HG03175 (cell line): ENCODE results near the gene RANBP10.
"Not testable (repeated sequence)": the region's sequence is repeated elsewhere in the genome, so short reads cannot be mapped to it uniquely, and the experiment has no call there.

Experiments used
- ATAC-seq: cut with Tn5 transposase; IDR thresholded peaks from one replicate; pipeline ENCODE4 v1.9.1; 2021; ENCODE audit warnings: mild to moderate bottlenecking, moderate library complexity; ENCODE audit not compliant: unreplicated experiment

RANBP10 gene

DNA sequence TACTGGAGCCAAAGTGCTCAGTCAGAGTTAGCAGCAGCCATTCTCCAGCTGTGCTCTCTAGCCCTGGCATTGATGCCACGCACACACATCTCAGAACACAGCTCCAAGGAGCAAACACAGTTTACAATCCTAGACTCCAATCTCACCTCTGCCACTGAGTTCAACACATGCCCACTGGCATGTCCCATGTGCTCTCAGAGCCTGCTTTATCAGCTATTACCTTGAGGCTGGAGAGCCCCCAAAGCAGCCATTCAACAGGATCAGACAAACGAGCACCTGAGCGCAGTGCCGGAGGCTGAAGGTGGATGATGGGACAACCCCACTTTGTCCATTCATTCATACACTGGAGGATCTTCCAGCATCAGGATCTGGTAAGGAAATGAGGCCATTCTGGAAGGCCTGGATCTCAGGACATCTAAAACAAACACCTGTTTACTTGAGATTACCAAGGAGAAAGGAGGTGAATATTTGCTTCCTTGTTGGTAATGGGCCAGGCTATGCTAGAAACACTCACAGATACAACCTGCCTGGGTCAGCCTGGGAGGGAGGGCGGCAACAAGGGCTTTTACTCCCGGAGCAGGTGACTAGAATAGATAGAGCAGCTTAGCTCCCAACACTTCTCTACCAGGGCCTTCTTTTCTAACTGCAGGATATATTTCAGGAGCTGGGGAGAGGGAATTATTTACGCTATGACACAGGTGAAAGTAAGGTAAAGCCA is 25.4 kb downstream of the RANBP10 start:
- no peak for ATAC-seq

DNA sequence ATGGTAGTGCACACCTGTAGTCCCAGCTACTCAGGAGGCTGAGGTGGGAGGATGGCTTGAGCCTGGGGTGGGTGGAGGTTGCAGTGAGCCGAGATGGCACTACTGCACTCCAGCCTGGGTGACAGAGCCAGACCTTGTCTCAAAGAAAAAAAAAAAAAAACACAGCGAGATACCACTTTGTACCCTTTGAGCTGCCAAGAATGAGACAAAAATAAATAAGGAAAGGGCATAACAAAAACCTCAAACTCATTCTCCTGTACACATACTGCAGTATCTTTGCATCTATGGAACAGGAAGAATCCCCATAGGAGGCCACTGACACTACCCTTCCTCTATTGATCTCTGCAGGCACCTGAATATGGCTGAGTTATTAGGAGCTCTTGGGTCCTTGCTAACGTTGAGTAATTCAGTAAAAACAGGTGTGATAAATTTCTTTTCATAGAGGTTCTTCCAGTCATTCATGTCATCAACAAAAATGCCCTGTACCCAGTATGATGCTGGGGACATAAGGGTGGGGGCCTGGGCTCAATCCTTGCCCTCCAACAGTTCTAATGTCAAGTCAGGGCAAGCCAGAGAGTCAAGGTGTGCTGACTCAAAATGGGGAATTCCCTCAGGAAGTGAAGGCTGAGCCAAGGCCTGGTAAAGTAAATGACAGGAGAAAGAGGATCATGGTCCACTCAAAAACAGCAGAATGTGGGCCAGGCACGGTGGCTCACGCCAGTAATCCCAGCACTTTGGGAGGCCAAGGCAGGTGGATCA is 26.9 kb downstream of the RANBP10 start:
- ATAC-seq = no peak

DNA sequence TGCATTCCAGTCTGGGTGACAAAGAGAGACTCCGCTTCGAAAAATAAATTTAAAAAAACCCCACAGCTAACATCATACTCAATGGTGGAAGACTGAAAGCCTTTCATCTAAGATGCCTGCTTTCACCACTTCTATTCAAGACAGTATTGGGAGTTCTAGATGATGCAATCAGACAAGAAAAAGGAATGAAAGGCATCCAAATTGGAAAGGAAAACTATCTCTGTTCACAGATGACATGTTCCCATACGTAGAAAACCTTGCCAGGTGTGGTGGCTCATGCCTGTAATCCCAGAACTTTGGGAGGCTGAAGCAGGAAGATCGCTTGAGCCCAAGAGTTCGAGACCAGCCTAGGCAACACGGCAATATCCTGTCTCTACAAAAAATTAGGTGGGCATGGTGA is 31.1 kb downstream of the RANBP10 start:
- no peak for ATAC-seq

- no peak for ATAC-seq
Measured at GRCh38 chr16:67774457-67774853, 31.9 kb downstream of the RANBP10 start.

DNA sequence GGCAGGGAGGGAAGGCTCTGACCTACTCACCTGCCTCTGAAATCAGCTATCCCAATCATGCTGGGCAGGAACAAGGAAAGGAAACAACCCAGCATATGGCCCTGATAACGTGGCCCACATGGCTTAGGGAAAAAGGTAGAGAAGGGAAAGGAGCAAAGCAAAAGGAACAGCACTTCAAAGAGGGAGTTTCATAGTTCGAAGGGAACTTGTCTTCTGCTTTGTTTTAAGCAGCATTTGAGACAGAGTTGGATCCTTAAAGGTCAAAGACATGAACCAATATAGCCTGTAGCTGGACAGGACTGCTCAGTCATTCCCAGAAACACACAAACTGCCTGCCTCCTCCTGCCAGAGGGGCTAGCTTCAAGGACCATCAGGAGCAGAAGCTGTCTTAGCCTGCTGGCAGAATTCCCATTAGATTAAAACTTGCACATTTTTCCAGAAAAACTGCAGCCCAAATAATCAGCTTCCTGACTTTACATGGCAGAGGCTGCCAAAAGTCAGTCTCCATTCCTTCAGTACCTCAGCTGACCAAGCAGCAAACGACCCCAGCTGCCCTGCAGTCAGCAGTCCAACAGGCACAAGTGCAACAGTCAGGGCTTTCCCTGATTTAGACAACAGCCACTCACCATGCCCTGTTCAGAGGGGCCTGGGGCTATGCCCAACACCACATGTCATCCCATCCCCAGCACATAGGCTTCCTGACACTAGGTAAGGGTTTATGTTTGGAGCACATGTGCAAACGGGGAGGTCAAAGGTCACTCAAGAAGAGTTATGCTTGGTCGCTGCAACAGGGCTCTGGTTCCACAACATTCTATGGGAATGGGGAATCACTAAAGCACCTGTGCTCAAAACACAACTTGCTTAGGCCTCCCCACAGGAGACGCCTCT is 32.5 kb downstream of the RANBP10 start:
- ATAC-seq = no peak

- no peak for ATAC-seq
Measured at GRCh38 chr16:67773099-67773498, 33.3 kb downstream of the RANBP10 start.

DNA sequence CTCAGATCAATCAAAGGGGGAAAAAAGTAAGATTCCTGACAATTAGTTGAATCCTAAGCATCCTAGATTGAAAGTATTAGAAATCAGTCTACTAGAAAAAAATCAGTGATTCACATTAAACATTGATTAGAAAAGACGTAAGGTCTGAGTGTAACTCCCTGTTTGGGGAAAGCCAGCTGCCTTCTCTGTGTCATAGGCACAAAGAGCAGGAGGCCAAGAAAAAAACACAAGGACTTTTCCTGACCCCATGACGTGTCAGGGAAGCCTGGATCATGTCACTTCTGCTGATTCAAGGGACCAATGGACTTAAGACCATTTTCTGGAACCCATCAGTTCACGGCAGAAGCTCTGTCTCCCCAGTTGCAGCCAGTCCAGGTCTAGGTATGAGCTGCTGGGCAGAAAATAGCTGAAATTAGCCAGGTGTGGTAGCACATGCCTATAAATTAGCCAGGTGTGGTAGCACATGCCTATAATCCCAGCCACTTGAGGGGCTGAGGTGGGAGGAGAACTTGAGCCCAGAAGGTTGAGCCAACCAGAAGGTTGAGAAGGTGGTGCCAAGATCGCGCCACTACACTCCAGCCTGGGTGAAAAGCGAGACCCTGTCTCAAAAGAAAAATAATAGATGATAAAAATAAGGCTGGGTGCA is 35.9 kb downstream of the RANBP10 start:
- ATAC-seq = no peak

DNA sequence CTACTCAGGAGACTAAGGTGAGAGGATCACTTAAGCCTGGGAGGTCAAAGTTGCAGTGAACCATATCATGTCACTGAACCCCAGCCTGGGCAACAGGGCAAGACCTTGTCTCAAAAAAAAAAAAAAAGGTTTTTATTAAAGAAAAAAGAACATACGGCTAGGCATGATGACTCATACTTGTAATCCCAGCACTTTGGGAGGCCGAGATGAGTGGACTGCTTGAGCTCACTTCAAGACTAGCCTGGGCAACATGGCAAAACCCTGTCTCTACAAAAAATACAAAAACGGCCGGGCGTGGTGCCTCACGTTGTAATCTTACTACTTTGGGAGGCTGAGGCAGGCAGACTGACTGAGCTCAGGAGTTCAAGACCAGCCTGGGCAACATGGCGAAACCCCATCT is 38.4 kb downstream of the RANBP10 start:
- no peak for ATAC-seq

DNA sequence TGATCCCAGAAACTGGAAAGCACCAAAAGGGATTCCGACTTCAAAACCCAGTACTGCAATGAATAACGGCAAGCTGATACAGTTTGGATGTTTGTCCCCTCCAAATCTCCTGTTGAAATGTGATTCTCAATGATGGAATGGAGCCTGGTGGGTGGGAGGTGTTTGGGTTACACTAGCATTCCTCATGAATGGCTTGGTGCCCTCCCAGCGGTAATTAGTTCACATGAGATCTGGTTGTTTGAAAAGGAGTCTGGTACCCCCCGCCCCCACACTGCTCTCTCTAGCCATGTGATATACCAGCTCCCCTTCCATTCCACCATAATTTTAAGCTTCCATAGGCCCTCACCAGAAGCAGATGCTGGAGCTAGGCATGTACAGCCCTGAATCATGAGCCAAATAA is 40.1 kb downstream of the RANBP10 start:
- no peak for ATAC-seq

- no peak for ATAC-seq
Measured at GRCh38 chr16:67764158-67764667, 42.1 kb downstream of the RANBP10 start.

- ATAC-seq = no peak
Measured at GRCh38 chr16:67763066-67763465, 43.3 kb downstream of the RANBP10 start.

GRCh38 chr16:67762385-67762784 is 44.0 kb downstream of the RANBP10 start:
- no peak for ATAC-seq

DNA sequence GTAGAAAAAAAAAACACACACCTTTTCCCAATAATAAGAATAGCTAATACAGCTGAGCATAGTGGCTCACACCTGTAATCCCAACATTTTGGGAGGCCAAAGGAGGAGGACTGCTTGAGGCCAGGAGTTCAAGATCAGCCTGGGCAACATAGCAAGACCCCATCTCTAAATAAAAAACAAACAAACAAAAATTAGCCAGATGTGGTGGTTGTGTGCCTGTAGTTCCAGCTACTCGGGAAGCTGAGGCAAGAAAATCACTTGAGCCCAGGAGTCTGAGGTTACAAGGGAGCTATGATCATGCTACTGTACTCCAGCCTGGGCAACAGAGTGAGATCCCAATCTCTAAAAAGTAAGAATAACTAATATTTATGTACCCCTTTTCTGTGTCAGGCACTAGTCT is 44.4 kb downstream of the RANBP10 start:
- no peak for ATAC-seq

GRCh38 chr16:67760956-67761230 is 45.5 kb downstream of the RANBP10 start:
- no peak for ATAC-seq

DNA sequence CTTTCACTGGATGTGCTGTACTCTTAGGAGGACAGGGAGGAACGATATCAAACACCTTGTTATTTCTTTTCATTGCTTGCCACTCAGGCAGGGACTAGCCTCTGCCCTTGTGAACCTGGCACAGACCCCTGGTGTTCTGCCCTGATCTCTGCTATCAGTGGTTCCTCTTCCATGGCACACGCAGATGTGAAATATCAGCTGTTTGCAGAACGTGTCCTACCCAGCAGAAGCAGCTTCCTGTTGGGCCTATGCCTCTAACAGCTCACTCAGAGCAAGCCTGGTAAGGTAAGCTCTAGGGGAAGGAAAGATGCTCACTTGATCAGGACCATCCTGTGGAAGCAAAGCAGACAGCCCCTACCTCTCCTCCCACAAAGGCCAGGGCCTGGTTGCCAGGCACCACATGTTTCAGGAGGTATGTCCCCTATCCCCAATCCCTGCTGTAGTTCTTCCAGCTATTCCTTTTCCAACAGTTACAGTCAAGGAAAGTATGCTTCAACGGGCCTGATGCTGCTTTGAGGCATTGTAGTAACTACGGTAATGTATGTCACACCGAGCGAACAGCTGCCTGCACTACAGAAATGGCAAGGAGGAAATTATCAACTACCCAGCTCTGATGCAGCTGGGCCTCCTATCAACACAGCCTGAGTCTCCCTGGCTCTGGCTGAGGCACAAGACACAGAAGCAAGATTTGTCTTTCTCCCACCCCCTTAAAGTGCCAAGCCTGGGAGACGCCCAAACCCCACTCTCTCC is 46.0 kb downstream of the RANBP10 start:
- no peak for ATAC-seq

DNA sequence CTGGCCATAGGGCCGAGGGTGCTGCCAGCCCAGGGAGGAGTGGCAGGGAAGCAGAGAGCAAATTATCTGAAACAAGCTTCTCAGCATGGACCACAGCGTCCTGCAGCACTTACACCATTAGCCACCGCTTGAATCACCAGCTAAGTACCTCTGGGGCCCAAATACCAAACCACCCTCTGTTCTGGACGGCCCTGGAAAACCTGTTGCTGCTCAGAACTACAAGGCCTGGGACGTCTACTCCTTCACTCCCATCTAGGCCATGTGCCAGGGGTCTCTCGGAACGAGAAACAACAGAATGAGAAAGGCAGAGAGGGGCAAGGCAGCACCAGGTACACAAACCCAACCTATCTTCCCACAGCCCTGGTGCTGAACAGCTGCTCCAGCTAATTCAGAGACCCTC is 47.4 kb downstream of the RANBP10 start:
- ATAC-seq = no peak

- ATAC-seq = no peak
Measured at GRCh38 chr16:67758006-67758405, 48.4 kb downstream of the RANBP10 start.

DNA sequence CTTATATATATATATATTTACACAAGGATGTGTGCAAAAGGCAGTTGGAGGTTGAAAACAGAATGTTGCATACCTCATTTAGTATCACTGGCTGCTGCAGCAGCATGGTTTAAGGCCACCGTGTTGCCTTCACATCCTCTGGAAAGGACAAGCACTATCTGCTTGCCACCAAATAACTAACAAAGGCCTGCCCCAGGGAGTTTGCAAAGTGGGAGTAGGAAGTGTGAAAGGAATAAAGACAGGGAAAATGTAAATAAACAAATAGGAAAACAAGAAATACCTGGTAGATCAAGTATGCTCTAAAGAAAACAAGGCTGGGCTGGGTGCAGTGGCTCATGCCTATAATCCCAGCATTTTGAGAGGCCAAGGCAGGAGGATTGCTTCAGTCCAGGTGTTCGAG is 53.7 kb downstream of the RANBP10 start:
- no peak for ATAC-seq

GRCh38 chr16:67751331-67751730 is 55.0 kb downstream of the RANBP10 start:
- not testable (repeated sequence) for ATAC-seq

DNA sequence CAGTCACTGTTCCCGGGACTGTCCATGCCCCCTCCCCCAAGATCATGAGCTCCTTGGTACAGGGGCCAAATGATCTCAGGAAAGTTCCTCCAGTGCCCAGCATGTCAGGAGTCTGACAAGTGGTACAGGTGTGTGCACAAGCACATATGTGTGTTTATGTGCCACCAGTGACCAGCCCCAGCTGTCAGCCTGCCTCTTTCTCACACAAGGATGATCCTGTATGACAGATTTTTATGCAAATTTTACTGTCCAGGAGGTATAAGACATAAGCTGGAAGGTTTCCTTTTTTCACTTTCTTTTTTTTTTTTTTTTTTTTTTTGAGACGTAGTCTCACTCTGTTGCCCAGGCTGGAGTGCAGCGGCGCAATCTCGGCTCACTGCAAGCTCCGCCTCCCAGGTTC is 55.9 kb downstream of the RANBP10 start:
- no peak for ATAC-seq
